ENCODE data around the gene SEC61B. TPM values are rescaled to one million over a fixed set of nuclear protein-coding genes. Genes with fewer than 3 reads are reported as not detected.

SEC61B gene
- polyA plus RNA-seq, 3 donors: 146 to 169 (median 155) TPM

GRCh38 chr9:99253772-99254431 is 31.8 kb downstream of the SEC61B start:
- no peak for DNase-seq (ENCODE audit: extremely low read depth in 1 of 11, low read depth in 9 of 11, low spot score in 4 of 11)

GRCh38 chr9:99255651-99256050 is 33.6 kb downstream of the SEC61B start:
- no peak for DNase-seq (ENCODE audit: extremely low read depth in 1 of 11, low read depth in 9 of 11, low spot score in 4 of 11)

GRCh38 chr9:99257723-99258389 is 35.8 kb downstream of the SEC61B start:
- DNase-seq (ENCODE audit: extremely low read depth in 1 of 11, low read depth in 9 of 11, low spot score in 4 of 11): no peak

GRCh38 chr9:99259231-99259918 is 37.3 kb downstream of the SEC61B start:
- DNase-seq (ENCODE audit: extremely low read depth in 1 of 11, low read depth in 9 of 11, low spot score in 4 of 11): peak in 5 of 11 donors; percentile 22 to 36 (median 30)

GRCh38 chr9:99261923-99262322 is 39.8 kb downstream of the SEC61B start:
- no peak for DNase-seq (ENCODE audit: extremely low read depth in 1 of 11, low read depth in 9 of 11, low spot score in 4 of 11)

- no peak for DNase-seq (ENCODE audit: extremely low read depth in 1 of 11, low read depth in 9 of 11, low spot score in 4 of 11)
Measured at GRCh38 chr9:99262949-99263418, 40.9 kb downstream of the SEC61B start.

- no peak for DNase-seq (ENCODE audit: extremely low read depth in 1 of 11, low read depth in 9 of 11, low spot score in 4 of 11)
Measured at GRCh38 chr9:99264070-99264680, 42.1 kb downstream of the SEC61B start.

GRCh38 chr9:99265691-99266090 is 43.6 kb downstream of the SEC61B start:
- DNase-seq (ENCODE audit: extremely low read depth in 1 of 11, low read depth in 9 of 11, low spot score in 4 of 11): no peak

GRCh38 chr9:99266255-99267023 is 44.4 kb downstream of the SEC61B start:
- peak in 10 of 11 donors; percentile 25 to 68 (median 50) for DNase-seq (ENCODE audit: extremely low read depth in 1 of 11, low read depth in 9 of 11, low spot score in 4 of 11)

GRCh38 chr9:99269416-99269815 is 47.3 kb downstream of the SEC61B start:
- no peak for DNase-seq (ENCODE audit: extremely low read depth in 1 of 11, low read depth in 9 of 11, low spot score in 4 of 11)

- no peak for DNase-seq (ENCODE audit: extremely low read depth in 1 of 11, low read depth in 9 of 11, low spot score in 4 of 11)
Measured at GRCh38 chr9:99270491-99270890, 48.4 kb downstream of the SEC61B start.

DNA sequence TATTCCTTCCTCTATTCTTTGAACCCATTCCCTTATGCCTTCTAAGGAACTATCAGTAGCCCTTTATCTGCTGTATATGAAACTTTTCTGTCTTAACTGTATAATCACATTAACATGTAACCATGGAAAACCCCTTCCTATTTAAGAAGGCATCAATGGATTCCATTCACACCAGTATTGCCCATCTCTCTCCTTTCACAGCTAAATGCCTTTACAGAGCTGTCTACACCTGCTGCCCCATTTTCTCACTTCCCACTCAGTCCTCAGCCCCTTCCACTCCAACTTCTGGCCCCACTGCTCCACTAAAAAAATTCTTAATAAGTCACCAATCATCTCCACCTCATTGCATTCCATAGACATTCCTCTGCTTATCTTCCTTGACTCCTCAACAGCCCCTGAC is 50.8 kb downstream of the SEC61B start:
- DNase-seq (ENCODE audit: extremely low read depth in 1 of 11, low read depth in 9 of 11, low spot score in 4 of 11): peak in 1 of 11 donors; percentile 28

DNA sequence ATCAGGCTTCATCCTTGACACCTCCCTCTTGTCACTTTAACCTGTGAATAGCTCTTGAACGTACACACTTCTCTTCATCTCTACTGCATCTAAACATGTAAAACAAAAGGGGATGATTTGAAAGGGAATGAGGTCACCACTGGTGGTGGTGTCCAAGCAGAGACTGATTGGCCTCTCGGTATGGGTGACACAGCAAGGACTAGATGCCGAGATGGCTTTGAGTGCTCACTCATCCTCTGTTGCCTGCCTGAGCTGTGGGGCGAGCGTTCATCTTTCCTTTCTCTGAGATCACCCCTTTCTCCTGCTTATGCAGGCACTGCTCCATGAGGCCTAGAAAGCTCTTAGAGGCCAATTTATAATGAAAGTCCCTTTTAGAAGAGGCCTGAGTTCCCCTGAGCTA is 51.9 kb downstream of the SEC61B start:
- DNase-seq (ENCODE audit: extremely low read depth in 1 of 11, low read depth in 9 of 11, low spot score in 4 of 11): no peak

- DNase-seq (ENCODE audit: extremely low read depth in 1 of 11, low read depth in 9 of 11, low spot score in 4 of 11): no peak
Measured at GRCh38 chr9:99274495-99274894, 52.4 kb downstream of the SEC61B start.

Other genes with a start within 250 kb of the SEC61B start
- 10 to 100 TPM; 40.8 to 52.7 (median 48.7) TPM for gene TGFBR1, start 117.2 kb upstream of the SEC61B start, polyA plus RNA-seq (ENCODE audit: insufficient read length in 3 of 3)
- gene ALG2, start 340 bp upstream of the SEC61B start, polyA plus RNA-seq (ENCODE audit: insufficient read length in 3 of 3): 10 to 100 TPM; 42.7 to 49.4 (median 45.2) TPM

Measured in renal cortex interstitium (tissue), 11 donors.